GM21367 (cell line): ENCODE results near the gene SFTPD.
"Not testable (repeated sequence)": the region's sequence is repeated elsewhere in the genome, so short reads cannot be mapped to it uniquely, and the experiment has no call there.

Experiments used
- ATAC-seq: cut with Tn5 transposase; IDR thresholded peaks from one replicate; pipeline ENCODE4 v1.9.1; 2021; ENCODE audit not compliant: unreplicated experiment

Gene SFTPD

DNA sequence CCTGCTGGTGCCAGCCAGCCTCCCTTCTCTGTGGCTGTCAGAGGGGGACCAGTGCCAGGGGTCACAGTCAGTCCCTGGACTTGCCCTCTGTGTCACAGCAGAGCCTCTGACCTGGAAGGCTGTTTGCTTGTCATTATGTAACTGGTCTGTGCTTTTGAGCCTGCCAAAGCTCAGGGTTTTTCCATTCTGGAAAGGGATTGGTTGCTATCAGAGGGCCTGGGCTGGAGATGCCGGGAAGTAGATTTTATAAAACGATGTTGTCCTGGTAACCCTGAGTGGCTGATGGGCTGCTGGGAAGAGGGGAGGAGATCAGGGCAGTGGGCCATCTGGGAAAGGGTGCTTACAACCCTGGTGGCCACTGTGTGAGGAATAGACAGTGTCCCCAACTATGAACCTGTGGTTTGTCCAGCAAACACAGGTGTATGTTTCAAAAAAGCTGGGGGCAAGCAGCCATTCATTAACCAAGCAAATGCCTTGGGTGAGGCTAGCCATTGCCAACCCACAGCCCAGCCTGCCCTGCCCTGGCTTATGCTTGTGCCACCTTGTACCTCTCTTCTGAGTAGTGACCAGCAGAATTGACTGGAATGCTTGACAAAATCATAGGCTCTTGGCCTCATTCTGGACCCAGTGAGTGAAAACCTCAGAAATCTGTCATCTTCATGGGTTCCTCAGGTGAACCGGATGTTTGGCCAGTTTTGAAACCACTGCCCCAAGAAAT is 21.6 kb downstream of the SFTPD start:
- no peak for ATAC-seq

DNA sequence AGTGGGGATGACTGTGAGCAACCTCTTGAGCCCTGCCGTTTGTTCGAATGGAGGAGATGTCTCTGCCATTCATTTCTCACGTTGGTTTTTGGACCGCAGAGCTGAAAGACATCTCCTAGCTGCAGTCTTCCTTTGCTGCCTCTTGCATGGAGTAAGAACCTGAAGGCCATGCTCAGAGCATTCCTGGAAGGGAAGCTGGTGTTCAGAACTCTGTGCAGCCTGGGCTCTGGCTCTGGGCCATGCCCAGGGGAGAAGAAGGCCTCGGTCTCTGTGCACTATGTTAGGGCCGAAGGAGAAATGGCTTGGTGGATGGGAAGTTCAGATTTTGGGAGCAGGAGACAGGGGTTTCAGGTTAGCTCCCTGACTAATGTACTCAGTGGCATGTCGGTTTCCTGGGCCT is 22.9 kb downstream of the SFTPD start:
- ATAC-seq, result no peak

DNA sequence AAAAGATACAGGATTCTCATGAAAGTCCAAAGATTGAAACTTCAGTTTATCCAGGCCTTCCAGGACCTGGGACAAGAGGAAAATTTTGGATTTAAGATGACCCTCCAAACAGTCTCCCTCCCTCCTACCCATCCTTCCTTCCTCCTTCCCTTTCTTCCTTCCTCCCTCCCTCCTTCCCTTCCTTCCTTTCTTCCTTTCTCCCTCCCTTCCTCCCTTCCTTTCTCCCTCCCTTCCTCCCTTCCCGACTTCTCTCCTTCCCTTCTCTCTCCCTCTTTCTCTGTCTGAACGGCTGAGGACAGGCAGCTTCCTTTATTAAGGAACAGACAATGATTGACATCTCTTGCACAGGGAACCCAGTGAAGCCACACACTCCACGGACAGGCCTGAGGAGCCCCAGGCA is 23.3 kb downstream of the SFTPD start:
- ATAC-seq, result no peak

DNA sequence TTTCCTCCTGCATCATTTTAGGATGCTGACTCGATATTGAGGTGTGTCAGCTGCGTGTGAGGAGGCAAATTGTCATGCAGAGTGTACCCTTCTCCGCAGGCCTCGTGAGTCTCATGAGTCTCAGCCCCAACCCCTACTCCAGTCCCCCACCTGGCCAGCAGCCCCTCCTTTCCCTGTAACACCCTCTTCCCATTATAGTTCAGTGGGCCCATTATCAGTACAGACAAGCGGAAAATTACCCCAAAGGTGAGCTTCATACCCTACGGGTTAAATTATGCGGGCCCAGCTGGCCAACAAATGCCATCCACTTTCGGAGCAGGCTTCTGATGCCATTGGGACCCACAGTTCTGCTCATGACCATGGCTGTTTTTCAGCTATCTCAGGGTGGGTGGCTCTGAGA is 25.2 kb downstream of the SFTPD start:
- ATAC-seq, result no peak

DNA sequence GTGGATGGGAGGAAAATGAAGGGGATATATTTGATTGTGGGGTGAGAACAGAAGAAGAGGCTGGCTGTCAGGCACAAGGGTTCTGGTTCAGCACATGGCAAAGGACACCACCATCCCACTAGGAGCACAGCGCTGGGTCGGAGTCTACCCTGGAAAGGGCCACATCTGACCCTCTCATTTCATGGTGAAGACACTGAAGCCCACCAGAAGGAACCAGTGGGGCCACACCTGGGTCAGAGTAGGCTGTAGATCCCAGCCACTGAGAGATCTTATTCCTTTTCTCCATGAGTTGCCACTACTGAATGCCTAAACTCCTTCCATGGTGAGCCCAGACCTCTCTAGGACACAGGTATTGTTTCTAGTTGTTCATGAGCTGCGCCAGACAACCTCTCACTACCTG is 25.8 kb downstream of the SFTPD start:
- no peak for ATAC-seq

DNA sequence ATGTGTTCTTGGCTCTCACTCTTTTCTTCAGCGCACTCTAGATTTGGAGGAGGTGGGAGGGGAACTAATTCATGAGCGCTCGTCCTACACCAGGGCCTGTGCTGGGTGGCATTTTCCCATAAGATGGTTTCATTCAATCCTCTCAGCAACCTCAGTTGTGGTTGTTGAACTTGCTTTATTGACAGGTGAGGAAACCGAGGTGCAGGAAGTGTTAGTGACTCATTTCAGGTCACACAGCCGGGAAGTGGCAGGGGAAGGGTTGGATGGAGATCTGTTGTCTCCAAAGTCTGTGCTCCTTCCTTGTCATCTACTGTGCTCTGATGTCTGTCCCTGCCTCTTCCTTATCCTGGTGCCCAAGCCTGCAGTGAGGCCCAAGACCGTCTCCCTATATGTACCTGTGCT is 26.9 kb downstream of the SFTPD start:
- ATAC-seq, result not testable (repeated sequence)

DNA sequence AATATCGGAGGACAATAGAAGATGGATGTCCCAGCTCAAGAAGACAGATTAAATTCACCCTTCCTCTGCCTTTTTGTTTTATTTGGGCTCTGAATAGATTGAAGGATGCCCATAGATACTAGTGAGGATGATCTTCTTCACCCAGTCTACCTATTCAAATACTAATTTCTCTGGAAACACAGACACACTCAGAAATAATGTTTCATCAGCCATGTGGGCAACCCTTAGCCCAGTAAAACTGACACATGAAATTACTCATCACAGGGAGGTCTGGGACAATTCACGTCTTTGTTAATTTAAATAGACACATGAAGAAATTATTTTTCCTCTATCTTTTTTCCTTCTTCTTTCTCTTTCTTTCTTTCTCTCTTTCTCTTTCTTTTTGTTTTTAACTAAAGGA is 33.1 kb downstream of the SFTPD start:
- ATAC-seq, result not testable (repeated sequence)

DNA sequence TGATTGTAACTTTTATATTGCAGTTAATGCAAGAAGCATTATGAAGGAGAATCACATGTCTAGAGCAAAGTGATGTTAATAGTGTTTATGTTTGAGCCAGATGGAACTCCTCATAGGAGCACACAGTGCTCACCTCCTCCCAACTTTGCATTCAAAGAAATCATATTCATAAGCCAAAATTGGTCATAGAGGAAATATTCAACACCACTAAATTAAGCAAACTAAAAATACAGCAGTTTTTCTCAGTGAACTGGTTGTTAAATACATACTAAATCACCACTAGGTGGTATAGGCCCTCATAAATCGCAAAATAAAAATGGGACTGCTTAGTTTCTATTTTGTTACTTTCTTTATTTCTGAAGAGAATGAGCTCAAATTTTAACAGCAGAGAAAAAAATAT is 34.4 kb downstream of the SFTPD start:
- not testable (repeated sequence) for ATAC-seq

DNA sequence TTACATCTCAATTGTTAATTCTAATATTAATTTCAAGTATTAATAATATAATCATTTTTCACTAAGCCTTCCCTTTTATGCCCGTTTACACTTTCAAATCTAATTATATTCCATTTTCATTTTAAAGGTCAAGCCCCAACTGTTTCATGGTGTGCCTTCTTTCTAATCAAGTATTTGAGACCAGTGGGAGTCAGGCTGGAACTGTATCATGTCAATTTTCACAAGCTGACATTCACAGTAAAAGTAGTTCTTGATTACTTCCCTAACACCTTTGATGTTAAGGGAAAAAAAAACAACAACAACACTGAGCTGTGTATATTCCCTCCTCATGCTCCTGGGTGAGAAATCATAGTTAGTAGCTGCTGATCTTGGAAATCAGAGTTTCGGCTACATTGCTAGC is 38.1 kb downstream of the SFTPD start:
- ATAC-seq, result no peak

DNA sequence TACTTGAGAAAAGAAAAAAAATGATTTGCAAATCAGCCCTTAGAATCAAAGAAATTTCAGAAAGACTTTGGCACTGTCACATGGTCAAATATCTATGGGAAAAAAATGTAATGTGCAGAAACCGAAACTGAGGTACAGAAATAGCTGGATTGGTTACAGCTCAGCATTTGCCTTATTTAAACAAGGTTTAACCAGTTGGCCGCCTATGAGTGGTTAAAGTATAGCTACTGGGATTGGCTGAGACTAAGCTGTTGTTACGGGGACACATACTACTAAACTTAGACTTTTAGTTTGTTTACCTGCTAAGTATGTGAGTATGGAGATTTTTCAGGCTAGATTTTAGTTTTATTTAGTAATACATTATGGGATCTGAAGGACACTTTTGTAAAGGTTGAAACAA is 38.6 kb downstream of the SFTPD start:
- ATAC-seq, result no peak

DNA sequence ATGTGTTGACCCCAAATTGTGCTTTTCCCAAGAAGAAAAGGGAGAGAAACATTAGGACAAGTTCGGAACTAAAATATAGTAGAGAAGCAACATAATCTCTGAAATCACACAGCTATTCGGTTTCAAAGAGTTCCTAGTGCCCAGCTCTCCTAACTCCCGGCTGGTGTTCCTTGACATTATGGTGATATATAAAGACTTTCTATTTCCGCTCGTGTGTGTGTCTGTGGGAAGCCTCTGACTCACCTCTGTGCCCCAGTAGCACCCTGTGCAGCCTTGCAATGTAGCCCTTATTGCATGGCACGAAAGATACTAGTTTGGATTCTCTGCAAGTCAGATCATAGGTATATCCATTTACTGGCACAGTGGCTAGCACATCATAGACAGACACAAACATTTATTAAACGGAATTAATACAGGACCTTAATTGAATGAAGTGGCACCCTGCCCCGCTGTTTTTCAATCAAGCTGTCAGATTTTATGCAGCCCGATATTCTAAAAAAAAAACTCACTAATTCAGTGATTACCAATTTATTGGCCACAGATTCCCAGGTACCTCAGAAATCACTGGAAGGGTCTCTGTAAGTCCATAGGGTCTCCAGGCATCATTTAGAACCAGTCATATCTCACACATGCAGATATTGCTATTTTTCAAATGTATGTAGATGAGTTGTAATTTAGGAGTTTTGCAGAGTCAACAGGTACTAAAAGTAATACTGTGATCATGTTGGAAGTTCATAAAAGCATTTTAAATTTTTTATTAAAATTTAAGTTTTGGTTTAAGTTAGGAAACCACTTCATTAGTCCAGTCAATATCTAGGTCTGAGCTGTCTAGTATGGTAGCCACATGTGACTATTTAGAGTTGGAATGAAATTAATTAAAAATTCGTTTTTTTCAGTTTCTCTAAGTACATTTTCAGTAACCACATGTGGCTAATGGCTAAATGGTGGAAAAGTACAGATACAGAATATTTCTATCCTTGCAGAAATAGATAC is 43.3 kb downstream of the SFTPD start:
- no peak for ATAC-seq

DNA sequence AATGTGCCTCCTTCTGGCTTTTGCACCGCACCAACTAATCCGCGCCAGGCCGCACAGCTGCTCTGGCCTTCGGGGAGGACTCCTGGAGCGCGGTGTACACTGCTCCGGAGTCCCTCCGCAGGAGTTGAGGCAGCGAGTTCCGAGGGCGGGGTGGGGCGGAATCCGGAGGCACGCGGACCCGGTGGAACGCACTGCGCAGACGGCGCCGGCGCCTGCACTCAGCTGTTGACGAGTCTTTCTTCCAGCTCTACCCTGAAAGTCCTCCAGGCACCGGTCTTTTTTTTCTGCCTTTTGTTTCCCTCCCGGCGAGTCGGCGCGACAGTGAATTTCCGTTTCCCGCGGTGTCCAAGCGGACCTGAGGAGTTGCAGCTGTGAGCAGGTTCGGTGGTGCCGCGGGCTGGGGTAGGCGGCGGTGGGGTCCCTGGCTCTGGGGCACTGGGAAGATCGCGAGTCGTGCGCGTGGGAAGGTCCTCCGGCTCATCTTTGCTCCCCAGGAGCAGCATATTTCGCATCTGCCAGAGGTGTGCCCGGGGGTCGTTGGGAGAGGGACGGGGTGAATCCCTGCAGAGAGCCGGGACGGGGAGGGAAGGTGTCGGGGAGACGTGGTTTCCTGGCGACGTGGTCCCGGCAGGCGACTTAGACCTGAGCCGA is 44.1 kb downstream of the SFTPD start:
- no peak for ATAC-seq

DNA sequence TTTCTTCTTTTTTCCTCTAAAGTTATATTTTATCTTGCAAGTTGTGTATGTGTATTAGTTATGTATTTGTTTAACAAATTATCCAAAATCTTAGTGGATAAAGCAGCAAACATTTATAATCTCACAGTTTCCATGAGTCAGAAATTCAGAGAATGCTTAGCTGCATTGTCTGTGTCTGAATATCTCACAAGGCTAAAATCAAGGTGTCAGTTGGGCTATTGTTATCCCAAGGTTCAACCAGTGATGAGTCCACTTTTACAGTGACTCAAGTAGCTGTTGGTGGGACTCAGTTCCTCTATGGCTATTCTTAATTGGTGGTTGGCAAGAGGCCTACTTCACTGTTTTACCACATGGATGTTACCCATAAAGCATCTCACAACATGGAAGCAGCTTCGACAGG is 47.3 kb downstream of the SFTPD start:
- ATAC-seq, result not testable (repeated sequence)

DNA sequence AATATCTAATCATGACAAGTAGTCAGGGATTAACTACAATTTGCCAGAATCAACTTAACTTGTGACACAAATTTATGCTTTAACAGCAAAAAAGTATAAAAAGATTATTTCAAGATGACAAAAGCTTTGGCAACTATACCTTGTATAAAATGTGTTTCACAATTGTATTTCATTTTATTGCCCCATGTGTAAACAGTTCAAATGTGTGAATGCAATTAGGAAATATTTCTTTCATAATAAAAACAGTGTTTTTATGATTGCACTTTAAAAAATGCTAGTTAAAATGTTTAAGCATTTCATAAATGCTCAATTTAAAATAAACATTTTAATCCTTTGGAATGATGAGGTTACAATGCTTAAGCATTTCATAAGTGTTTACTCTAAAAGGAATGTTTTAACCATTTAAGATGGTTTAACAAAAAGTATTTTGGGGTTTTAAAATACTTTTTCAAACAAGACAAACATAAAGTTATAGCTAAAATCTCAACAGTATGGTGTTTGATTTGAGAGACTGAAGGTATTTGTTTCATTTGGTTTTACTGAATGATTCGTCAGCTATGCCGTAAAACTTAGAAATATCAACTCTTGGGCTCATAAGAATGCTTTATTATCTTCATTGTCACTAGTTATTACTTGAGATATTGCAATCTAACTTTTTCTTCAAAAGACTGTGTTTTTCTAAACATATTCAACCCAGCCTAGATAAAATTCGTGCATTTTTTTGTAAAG is 50.1 kb downstream of the SFTPD start:
- ATAC-seq, result no peak

DNA sequence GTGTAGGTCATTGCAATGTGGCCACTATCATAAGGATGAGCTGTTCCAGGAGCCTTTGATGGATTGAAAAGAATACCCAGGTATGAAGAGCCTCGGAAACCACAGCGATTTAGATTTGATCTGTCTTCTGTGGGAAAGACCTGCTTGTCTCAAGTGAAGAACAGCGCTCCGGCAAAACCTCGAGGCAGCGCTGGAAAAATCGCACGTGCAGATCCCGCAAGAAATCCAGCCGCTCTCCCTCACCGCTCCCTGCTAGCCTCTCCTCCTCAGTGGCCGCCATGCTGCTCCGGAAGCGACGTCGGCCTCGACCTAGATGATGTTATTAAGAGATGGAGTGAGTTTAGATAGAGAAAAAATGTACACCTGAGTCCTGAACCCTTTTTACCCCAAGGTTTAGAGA is 56.0 kb downstream of the SFTPD start:
- ATAC-seq, result not testable (repeated sequence)

DNA sequence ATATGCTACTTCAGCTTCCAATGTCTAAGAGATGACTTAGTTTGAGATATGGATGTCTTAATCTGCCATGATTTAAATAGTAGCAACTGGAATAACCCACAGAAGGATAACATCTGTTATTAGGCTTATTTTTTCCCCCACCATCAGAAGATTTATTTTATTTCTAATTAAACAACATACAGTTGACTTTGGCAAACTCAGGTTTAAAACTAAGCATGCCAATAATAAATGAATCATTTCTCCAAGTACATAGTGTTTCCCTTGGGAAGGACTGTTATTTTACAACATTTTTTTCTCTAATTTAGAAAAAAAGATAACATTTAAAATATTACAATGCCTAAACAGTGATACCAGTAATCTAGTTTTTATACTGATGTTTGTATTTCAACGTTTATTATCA is 58.4 kb downstream of the SFTPD start:
- ATAC-seq, result no peak

DNA sequence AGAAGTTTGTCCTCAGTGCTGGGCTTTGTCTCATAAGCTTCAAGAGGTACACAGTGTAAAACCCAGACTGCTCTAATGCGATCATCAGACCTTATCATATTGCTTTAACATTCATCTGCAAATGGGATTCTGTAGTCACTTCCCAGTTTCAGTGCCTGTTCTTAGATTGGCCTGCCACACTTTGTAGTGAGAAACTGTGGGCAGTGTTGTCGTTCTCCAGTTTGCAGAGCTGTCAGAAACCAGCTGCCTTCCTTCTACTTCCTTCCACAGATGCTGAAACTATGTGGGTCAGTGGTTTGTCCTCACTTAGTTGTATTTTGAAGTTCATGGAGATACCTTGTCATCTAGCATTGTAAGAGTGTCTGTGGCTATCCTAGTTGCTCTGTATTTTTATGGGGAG is 59.9 kb downstream of the SFTPD start:
- not testable (repeated sequence) for ATAC-seq
